ENCODE measurements around the gene GPS2.

GPS2 gene

GRCh38 chr17:7348478-7349242 is 33.5 kb upstream of the GPS2 start:
- Histone ChIP-seq H4K20me1 (ENCODE audit: insufficient read depth, low read length) (no peaks in the 10 kb centered on the region), H3K4me3 (ENCODE audit: low read depth, low read length, poor library complexity, severe bottlenecking) (no peak overlapping the region), H3K4me2 (ENCODE audit: low read length) (no peak overlapping the region), H3K27ac (ENCODE audit: low read depth, low read length, poor library complexity, severe bottlenecking) (peak overlapping the region; percentile 33), H3K4me1 (ENCODE audit: insufficient read depth, low read length, severe bottlenecking) (peaks cover 33% of the 10 kb centered on the region), H3K9ac (ENCODE audit: low read length) (no peak overlapping the region), H3K9me3 (ENCODE audit: low read length) (no peaks in the 10 kb centered on the region), H3K36me3 (ENCODE audit: insufficient read depth, low read length) (peaks cover 23% of the 10 kb centered on the region; the same call in 1 of the 2 replicates), H3K79me2 (ENCODE audit: insufficient read depth, low read length) (no peaks in the 10 kb centered on the region), H3F3A (ENCODE audit: insufficient read depth, low read length) (peaks cover 5% of the 10 kb centered on the region; the same call in 1 of the 2 replicates), H2AFZ (ENCODE audit: low read length) (no peak overlapping the region), H3K27me3 (ENCODE audit: insufficient read depth, low read length) (no peaks in the 10 kb centered on the region), H3K9me2 (ENCODE audit: low read depth, low read length) (no peaks in the 10 kb centered on the region)
- TF ChIP-seq CTCF (IDR thresholded peaks at IDR 0.05; ENCODE audit: low read length), result no peak
- no peak for TF ChIP-seq EZH2 (IDR thresholded peaks at IDR 0.05; ENCODE audit: borderline replicate concordance, low read length)

- H3K9me2 ChIP-seq (ENCODE audit: low read depth, low read length), result no peaks in the 10 kb centered on the region
- no peaks in the 10 kb centered on the region for H3K27me3 ChIP-seq (ENCODE audit: insufficient read depth, low read length)
- TF ChIP-seq EZH2 (IDR thresholded peaks at IDR 0.05; ENCODE audit: borderline replicate concordance, low read length) (no peak), CTCF (IDR thresholded peaks at IDR 0.05; ENCODE audit: low read length) (no peak)
- H3K4me2 ChIP-seq (ENCODE audit: low read length), result no peak overlapping the region
- H3K36me3 ChIP-seq (ENCODE audit: insufficient read depth, low read length), result peaks cover 25% of the 10 kb centered on the region; the same call in 1 of the 2 replicates
- H3K79me2 ChIP-seq (ENCODE audit: insufficient read depth, low read length), result no peaks in the 10 kb centered on the region
- H2AFZ ChIP-seq (ENCODE audit: low read length), result no peak overlapping the region
- H3K4me3 ChIP-seq (ENCODE audit: low read depth, low read length, poor library complexity, severe bottlenecking), result no peak overlapping the region
- no peak overlapping the region for H3K9ac ChIP-seq (ENCODE audit: low read length)
- H3F3A ChIP-seq (ENCODE audit: insufficient read depth, low read length), result peaks cover 5% of the 10 kb centered on the region; the same call in 1 of the 2 replicates
- no peak overlapping the region for H3K27ac ChIP-seq (ENCODE audit: low read depth, low read length, poor library complexity, severe bottlenecking)
- H3K4me1 ChIP-seq (ENCODE audit: insufficient read depth, low read length, severe bottlenecking), result peaks cover 32% of the 10 kb centered on the region
- H3K9me3 ChIP-seq (ENCODE audit: low read length), result no peaks in the 10 kb centered on the region
- H4K20me1 ChIP-seq (ENCODE audit: insufficient read depth, low read length), result no peaks in the 10 kb centered on the region
Observed at GRCh38 chr17:7347630-7348477, 32.7 kb upstream of the GPS2 start.

- Histone ChIP-seq H2AFZ (ENCODE audit: low read length) (no peak overlapping the region), H3K9me3 (ENCODE audit: low read length) (no peaks in the 10 kb centered on the region), H3F3A (ENCODE audit: insufficient read depth, low read length) (peaks cover 5% of the 10 kb centered on the region; the same call in 1 of the 2 replicates), H3K4me1 (ENCODE audit: insufficient read depth, low read length, severe bottlenecking) (peaks cover 24% of the 10 kb centered on the region), H3K36me3 (ENCODE audit: insufficient read depth, low read length) (peaks cover 30% of the 10 kb centered on the region; the same call in 1 of the 2 replicates), H3K9me2 (ENCODE audit: low read depth, low read length) (no peaks in the 10 kb centered on the region), H3K4me2 (ENCODE audit: low read length) (no peak overlapping the region), H3K9ac (ENCODE audit: low read length) (no peak overlapping the region), H4K20me1 (ENCODE audit: insufficient read depth, low read length) (no peaks in the 10 kb centered on the region), H3K79me2 (ENCODE audit: insufficient read depth, low read length) (no peaks in the 10 kb centered on the region), H3K4me3 (ENCODE audit: low read depth, low read length, poor library complexity, severe bottlenecking) (no peak overlapping the region), H3K27me3 (ENCODE audit: insufficient read depth, low read length) (no peaks in the 10 kb centered on the region), H3K27ac (ENCODE audit: low read depth, low read length, poor library complexity, severe bottlenecking) (no peak overlapping the region)
- TF ChIP-seq CTCF (IDR thresholded peaks at IDR 0.05; ENCODE audit: low read length) (no peak), EZH2 (IDR thresholded peaks at IDR 0.05; ENCODE audit: borderline replicate concordance, low read length) (no peak)
Observed at GRCh38 chr17:7346761-7347614, 31.8 kb upstream of the GPS2 start.
